Measurements from ENCODE around the gene CACFD1.

DNA sequence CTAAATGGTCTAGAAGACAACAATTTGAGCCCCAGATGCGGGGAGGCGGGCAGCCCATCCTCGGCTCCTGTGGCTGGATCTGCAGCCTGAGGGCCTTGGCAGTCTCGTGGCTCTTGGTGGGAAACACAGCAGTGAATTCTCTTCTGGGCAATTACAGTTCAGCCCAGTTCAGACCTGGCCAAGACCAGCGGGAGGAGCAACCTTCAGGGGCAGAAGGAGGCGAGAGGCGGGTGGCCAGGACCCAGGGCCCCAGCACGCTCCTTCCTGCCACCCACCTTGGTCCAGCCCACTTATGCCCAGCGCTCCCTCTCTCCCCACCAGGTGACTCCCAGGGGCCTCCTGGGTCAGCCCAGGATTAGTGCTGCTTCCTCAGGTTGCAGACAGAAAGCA lies 57.2 kb downstream of the CACFD1 start:
- TF ChIP-seq FOXM1 (IDR thresholded peaks at IDR 0.05; ENCODE audit: borderline replicate concordance) (no peak), LEF1 (IDR thresholded peaks at IDR 0.05; ENCODE audit: borderline replicate concordance) (no peak), FOXK2 (IDR thresholded peaks at IDR 0.05) (no peak), HDGF (IDR thresholded peaks at IDR 0.05; ENCODE audit: borderline replicate concordance) (no peak), FOXA1 (IDR thresholded peaks at IDR 0.05) (no peak), BHLHE40 (IDR thresholded peaks at IDR 0.05; ENCODE audit: borderline replicate concordance) (no peak)

Measured in HEK293T (cell line).